ENCODE data around the gene SCN9A. TPM values are rescaled to one million over a fixed set of nuclear protein-coding genes. Genes with fewer than 3 reads are reported as not detected.

The SCN9A gene
- total RNA-seq, 4 donors from 2014 or later, result 3.1 to 7.7 (median 6.2) TPM

GRCh38 chr2:166297951-166298350, 77.8 kb downstream of the SCN9A start:
- no peaks in the 10 kb centered on the region for H3K9me3 ChIP-seq
- no peak overlapping the region for H3K4me3 ChIP-seq
- H3K4me1 ChIP-seq, result no peaks in the 10 kb centered on the region
- no peaks in the 10 kb centered on the region for H3K36me3 ChIP-seq
- H3K27ac ChIP-seq, result no peak overlapping the region
- no peak for ATAC-seq
- no peak for TF ChIP-seq EP300 (IDR thresholded peaks at IDR 0.05)
- TF ChIP-seq, protein P1, sequence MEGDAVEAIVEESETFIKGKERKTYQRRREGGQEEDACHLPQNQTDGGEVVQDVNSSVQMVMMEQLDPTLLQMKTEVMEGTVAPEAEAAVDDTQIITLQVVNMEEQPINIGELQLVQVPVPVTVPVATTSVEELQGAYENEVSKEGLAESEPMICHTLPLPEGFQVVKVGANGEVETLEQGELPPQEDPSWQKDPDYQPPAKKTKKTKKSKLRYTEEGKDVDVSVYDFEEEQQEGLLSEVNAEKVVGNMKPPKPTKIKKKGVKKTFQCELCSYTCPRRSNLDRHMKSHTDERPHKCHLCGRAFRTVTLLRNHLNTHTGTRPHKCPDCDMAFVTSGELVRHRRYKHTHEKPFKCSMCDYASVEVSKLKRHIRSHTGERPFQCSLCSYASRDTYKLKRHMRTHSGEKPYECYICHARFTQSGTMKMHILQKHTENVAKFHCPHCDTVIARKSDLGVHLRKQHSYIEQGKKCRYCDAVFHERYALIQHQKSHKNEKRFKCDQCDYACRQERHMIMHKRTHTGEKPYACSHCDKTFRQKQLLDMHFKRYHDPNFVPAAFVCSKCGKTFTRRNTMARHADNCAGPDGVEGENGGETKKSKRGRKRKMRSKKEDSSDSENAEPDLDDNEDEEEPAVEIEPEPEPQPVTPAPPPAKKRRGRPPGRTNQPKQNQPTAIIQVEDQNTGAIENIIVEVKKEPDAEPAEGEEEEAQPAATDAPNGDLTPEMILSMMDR (IDR thresholded peaks at IDR 0.05), result no peak
- TF ChIP-seq POLR2AphosphoS5 (IDR thresholded peaks at IDR 0.05), result no peak
- TF ChIP-seq POLR2A (IDR thresholded peaks at IDR 0.05), result no peak
- WGBS, 2 donors (ENCODE audit: low coverage in 1 of 2), result 71 to 74% methylated on average over 2 of the region's 2 CpGs
- no peaks in the 10 kb centered on the region for H3K27me3 ChIP-seq

DNA sequence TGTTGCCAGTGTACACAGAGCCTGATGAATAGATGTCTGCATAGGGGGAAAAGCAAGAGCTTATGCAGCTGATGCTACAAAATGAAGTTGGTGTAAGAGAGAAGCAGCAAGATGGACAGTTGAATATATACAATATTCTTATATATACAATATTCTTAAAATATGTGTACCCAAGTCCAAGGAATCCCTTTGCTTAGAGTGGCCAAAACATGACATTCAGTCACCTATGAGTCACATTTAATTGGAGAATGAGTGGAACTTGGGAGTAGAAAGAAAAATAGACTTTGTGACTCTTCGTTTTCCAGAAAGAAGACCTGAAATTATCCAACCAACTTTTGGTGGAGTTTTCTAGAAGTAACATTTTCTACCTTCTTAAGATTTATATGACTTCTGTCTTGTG, 81.8 kb downstream of the SCN9A start:
- no peak for ATAC-seq
- H3K36me3 ChIP-seq, result no peaks in the 10 kb centered on the region
- no peaks in the 10 kb centered on the region for H3K9me3 ChIP-seq
- TF ChIP-seq POLR2A (IDR thresholded peaks at IDR 0.05) (no peak), POLR2AphosphoS5 (IDR thresholded peaks at IDR 0.05) (no peak), EP300 (IDR thresholded peaks at IDR 0.05) (no peak)
- TF ChIP-seq, protein P1 (IDR thresholded peaks at IDR 0.05), result no peak
- no peak overlapping the region for H3K27ac ChIP-seq
- no peaks in the 10 kb centered on the region for H3K27me3 ChIP-seq
- H3K4me3 ChIP-seq, result no peak overlapping the region
- WGBS, 2 donors (ENCODE audit: low coverage in 1 of 2), result 50 to 74% methylated on average over 1 of the region's 1 CpG
- no peaks in the 10 kb centered on the region for H3K4me1 ChIP-seq

DNA sequence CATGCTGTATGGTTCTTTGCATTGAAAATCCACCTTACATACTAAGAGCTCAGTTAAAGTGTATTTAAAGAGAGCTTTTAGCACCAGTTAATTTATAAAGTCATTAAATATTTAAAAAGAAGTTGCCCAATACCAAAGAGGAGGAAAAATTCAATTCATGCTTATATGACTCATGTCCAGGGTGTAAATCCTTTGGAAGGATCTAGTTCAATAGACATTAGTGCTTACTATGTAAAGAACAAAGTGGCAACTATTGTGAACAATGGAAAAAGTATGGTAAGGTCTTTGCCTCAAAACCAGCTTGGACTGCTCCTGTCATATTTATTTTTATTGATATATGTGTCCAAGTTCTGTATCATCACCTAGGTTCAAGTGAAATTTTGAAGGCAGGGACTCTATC, 90.5 kb downstream of the SCN9A start:
- ATAC-seq, result no peak
- no peaks in the 10 kb centered on the region for H3K27me3 ChIP-seq
- no peaks in the 10 kb centered on the region for H3K4me1 ChIP-seq
- peaks cover 0 to 4% of the 10 kb centered on the region in 2 donors for H3K36me3 ChIP-seq
- H3K27ac ChIP-seq, result no peak overlapping the region
- H3K9me3 ChIP-seq, result no peaks in the 10 kb centered on the region
- H3K4me3 ChIP-seq, result no peak overlapping the region
- TF ChIP-seq POLR2A (IDR thresholded peaks at IDR 0.05) (no peak), POLR2AphosphoS5 (IDR thresholded peaks at IDR 0.05) (no peak), EP300 (IDR thresholded peaks at IDR 0.05) (no peak)
- TF ChIP-seq, protein P1 (IDR thresholded peaks at IDR 0.05), result no peak

GRCh38 chr2:166284359-166284758, 91.4 kb downstream of the SCN9A start:
- no peaks in the 10 kb centered on the region for H3K9me3 ChIP-seq
- no peaks in the 10 kb centered on the region for H3K27me3 ChIP-seq
- peaks cover 0 to 4% of the 10 kb centered on the region in 2 donors for H3K36me3 ChIP-seq
- no peak overlapping the region for H3K27ac ChIP-seq
- no peaks in the 10 kb centered on the region for H3K4me1 ChIP-seq
- TF ChIP-seq, protein P1 (IDR thresholded peaks at IDR 0.05), result no peak
- TF ChIP-seq POLR2A (IDR thresholded peaks at IDR 0.05) (no peak), EP300 (IDR thresholded peaks at IDR 0.05) (no peak), POLR2AphosphoS5 (IDR thresholded peaks at IDR 0.05) (no peak)
- no peak overlapping the region for H3K4me3 ChIP-seq
- WGBS, 2 donors (ENCODE audit: low coverage in 1 of 2), result 88 to 89% methylated on average over 8 to 9 of the region's 9 CpGs
- ATAC-seq, result no peak

DNA sequence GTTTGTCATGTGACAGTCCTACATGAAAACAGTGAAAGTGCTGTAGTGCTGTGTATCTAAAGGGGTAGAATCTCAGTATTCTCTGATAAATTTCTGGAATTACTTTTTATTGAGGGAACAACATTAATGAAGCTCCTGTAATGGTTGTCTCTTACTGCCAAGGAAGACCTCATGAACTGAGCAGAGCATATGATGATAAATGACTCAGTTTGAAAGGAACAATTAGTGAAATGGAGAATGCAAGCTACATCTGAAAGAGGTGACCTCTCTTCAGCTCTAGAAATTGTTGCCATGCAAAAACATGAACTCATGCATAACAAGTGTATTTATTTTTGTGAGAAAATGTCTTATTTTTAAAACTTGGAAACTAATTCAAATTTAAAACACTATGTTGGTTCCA, 93.6 kb downstream of the SCN9A start:
- Histone ChIP-seq H3K36me3 (peaks cover 0 to 4% of the 10 kb centered on the region in 2 donors), H3K27me3 (no peaks in the 10 kb centered on the region), H3K4me3 (no peak overlapping the region), H3K9me3 (no peaks in the 10 kb centered on the region), H3K4me1 (no peaks in the 10 kb centered on the region), H3K27ac (no peak overlapping the region)
- TF ChIP-seq POLR2AphosphoS5 (IDR thresholded peaks at IDR 0.05) (no peak), POLR2A (IDR thresholded peaks at IDR 0.05) (no peak), EP300 (IDR thresholded peaks at IDR 0.05) (no peak)
- TF ChIP-seq, protein P1 (IDR thresholded peaks at IDR 0.05), result no peak
- no peak for ATAC-seq
